ENCODE measurements around the gene HS1BP3.

HS1BP3 gene

GRCh38 chr2:20650877-20651730, at the start of gene HS1BP3:
TSS of gene HS1BP3 (minus strand) at chr2:20651098. CDS start at chr2:20651063, 35 bp downstream.
- peak; percentile 93 for DNase-seq (ENCODE audit: low spot score)

GRCh38 chr2:20698916-20699613, 48.2 kb upstream of the HS1BP3 start:
- no peak for DNase-seq (ENCODE audit: low spot score)

- DNase-seq (ENCODE audit: low spot score) = no peak
These were observed 46.5 kb upstream of the HS1BP3 start for GRCh38 chr2:20697322-20697934.

- no peak for DNase-seq (ENCODE audit: low spot score)
These were observed 45.5 kb upstream of the HS1BP3 start for GRCh38 chr2:20696366-20696765.

- DNase-seq (ENCODE audit: low spot score) = no peak
These were observed 42.4 kb upstream of the HS1BP3 start for GRCh38 chr2:20693317-20693716.

GRCh38 chr2:20692081-20692480, 41.2 kb upstream of the HS1BP3 start:
- DNase-seq (ENCODE audit: low spot score) = no peak

GRCh38 chr2:20691076-20691734, 40.3 kb upstream of the HS1BP3 start:
- DNase-seq (ENCODE audit: low spot score) = no peak

GRCh38 chr2:20689428-20690264, 38.7 kb upstream of the HS1BP3 start:
- no peak for DNase-seq (ENCODE audit: low spot score)

GRCh38 chr2:20687260-20687832, 36.4 kb upstream of the HS1BP3 start:
- no peak for DNase-seq (ENCODE audit: low spot score)

- DNase-seq (ENCODE audit: low spot score) = no peak
These were observed 33.7 kb upstream of the HS1BP3 start for GRCh38 chr2:20684581-20685063.

GRCh38 chr2:20682167-20682920, 31.4 kb upstream of the HS1BP3 start:
- DNase-seq (ENCODE audit: low spot score) = no peak

GRCh38 chr2:20680744-20681375, 30.0 kb upstream of the HS1BP3 start:
- no peak for DNase-seq (ENCODE audit: low spot score)

- DNase-seq (ENCODE audit: low spot score) = no peak
These were observed 27.9 kb upstream of the HS1BP3 start for GRCh38 chr2:20678780-20679179.

- no peak for DNase-seq (ENCODE audit: low spot score)
These were observed 27.1 kb upstream of the HS1BP3 start for GRCh38 chr2:20678086-20678395.

- no peak for DNase-seq (ENCODE audit: low spot score)
These were observed 26.6 kb upstream of the HS1BP3 start for GRCh38 chr2:20677301-20678085.

GRCh38 chr2:20676353-20677215, 25.7 kb upstream of the HS1BP3 start:
- DNase-seq (ENCODE audit: low spot score) = no peak

- no peak for DNase-seq (ENCODE audit: low spot score)
These were observed 24.9 kb upstream of the HS1BP3 start for GRCh38 chr2:20675701-20676352.

Measured in Ammon's horn (tissue), 1 donor.